HEK293 (cell line): Measurements from ENCODE around the gene LMTK3.
"Not testable (repeated sequence)": the region's sequence is repeated elsewhere in the genome, so short reads cannot be mapped to it uniquely, and the experiment has no call there.

Experiments
- CTCF ChIA-PET: fragments of 350-600 bp; formaldehyde crosslinking; extraction: SDS; loops from one replicate; lab custom pipeline; 2021; ENCODE audit warnings: antibody characterized with exemption; lab: Yijun Ruan, JAX
- POLR2A ChIA-PET: fragments of 300-600 bp; formaldehyde crosslinking; extraction: SDS; loops from one replicate; lab custom pipeline; 2020; ENCODE audit warnings: antibody characterized with exemption, inconsistent platforms; lab: Yijun Ruan, JAX
- H3K27ac ChIP-seq: fragments of 200-500 bp; sonication (Bioruptor generic); 2 replicates; pipeline ENCODE4 v1.5.1; 2014; ENCODE audit warnings: low read depth, low read length, control low read depth, inconsistent platforms; ENCODE audit errors: extremely low read depth
- H3K36me3 ChIP-seq, 2 experiments: fragments of 200-500 bp in 1 of 2; sonication (Bioruptor generic) in 1 of 2; 1 replicate in 1 of 2; 2 replicates in 1 of 2; pipeline ENCODE4 v1.5.1; 2014 to 2017; ENCODE audit warnings: inconsistent platforms in 2 of 2, low read length in 2 of 2; ENCODE audit not compliant: control insufficient read depth in 2 of 2, insufficient read depth in 1 of 2
- H3K4me1 ChIP-seq: fragments of 200-500 bp; sonication (Bioruptor generic); 2 replicates; pipeline ENCODE4 v1.5.1; 2014; ENCODE audit warnings: mild to moderate bottlenecking, low read length, inconsistent platforms; ENCODE audit not compliant: control insufficient read depth, insufficient read depth
- H3K4me3 ChIP-seq: 2 replicates; pipeline ENCODE4 v1.5.1; 2011; ENCODE audit warnings: low read depth, mild to moderate bottlenecking, control low read depth, low read length, moderate library complexity
- H3K9me3 ChIP-seq: fragments of 200-500 bp; sonication (Bioruptor generic); 2 replicates; pipeline ENCODE4 v1.5.1; 2014; ENCODE audit warnings: low read depth, low read length, inconsistent platforms; ENCODE audit not compliant: control insufficient read depth, insufficient read depth
- KLF10 ChIP-seq: fragments of 450-650 bp; IDR thresholded peaks from 2 replicates; pipeline ENCODE4 v1.5.1; 2018; ENCODE audit warnings: missing biosample characterization, mild to moderate bottlenecking, missing genetic modification characterization
- KLF17 ChIP-seq: fragments of 450-650 bp; formaldehyde crosslinking; IDR thresholded peaks from 2 replicates; pipeline ENCODE4 v1.5.1; 2016; ENCODE audit warnings: missing biosample characterization, missing genetic modification characterization
- SCRT1 ChIP-seq: fragments of 450-650 bp; formaldehyde crosslinking; IDR thresholded peaks from 2 replicates; pipeline ENCODE4 v1.5.1; 2016; ENCODE audit warnings: missing biosample characterization, missing genetic modification characterization, borderline replicate concordance
- SETDB1 ChIP-seq: IDR thresholded peaks from one replicate; pipeline ENCODE4 v1.6.1; 2017; ENCODE audit warnings: mild to moderate bottlenecking, low read length, moderate library complexity, mixed read lengths; ENCODE audit not compliant: insufficient read length
- YY2 ChIP-seq: fragments of 450-650 bp; formaldehyde crosslinking; IDR thresholded peaks from 2 replicates; pipeline ENCODE4 v1.5.1; 2016; ENCODE audit warnings: missing biosample characterization, missing genetic modification characterization
- ZBTB21 ChIP-seq: fragments of 450-650 bp; formaldehyde crosslinking; IDR thresholded peaks from 2 replicates; pipeline ENCODE4 v1.5.1; 2017; ENCODE audit warnings: missing biosample characterization, missing genetic modification characterization
- ZFHX2 ChIP-seq: fragments of 450-650 bp; formaldehyde crosslinking; conservative IDR thresholded peaks from 2 replicates; pipeline ENCODE4 v1.5.1; 2016; ENCODE audit warnings: missing biosample characterization, missing genetic modification characterization
- ZIC2 ChIP-seq: fragments of 450-650 bp; formaldehyde crosslinking; IDR thresholded peaks from 2 replicates; pipeline ENCODE4 v1.5.1; 2016; ENCODE audit warnings: missing biosample characterization, missing genetic modification characterization
- ZNF140 ChIP-seq: fragments of 450-650 bp; formaldehyde crosslinking; IDR thresholded peaks from 2 replicates; pipeline ENCODE4 v1.5.1; 2016; ENCODE audit warnings: missing biosample characterization, missing genetic modification characterization
- ZNF146 ChIP-seq: fragments of 450-650 bp; formaldehyde crosslinking; IDR thresholded peaks from 2 replicates; pipeline ENCODE4 v1.5.1; 2016; ENCODE audit warnings: missing biosample characterization, missing genetic modification characterization
- ZNF16 ChIP-seq: fragments of 450-650 bp; formaldehyde crosslinking; IDR thresholded peaks from 2 replicates; pipeline ENCODE4 v1.5.1; 2016; ENCODE audit warnings: low read depth, missing biosample characterization, missing genetic modification characterization
- ZNF169 ChIP-seq: fragments of 450-650 bp; formaldehyde crosslinking; IDR thresholded peaks from 2 replicates; pipeline ENCODE4 v1.5.1; 2016; ENCODE audit warnings: missing biosample characterization, missing genetic modification characterization
- ZNF23 ChIP-seq: fragments of 450-650 bp; formaldehyde crosslinking; IDR thresholded peaks from 2 replicates; pipeline ENCODE4 v1.5.1; 2016; ENCODE audit warnings: missing biosample characterization, missing genetic modification characterization, borderline replicate concordance
- ZNF24 ChIP-seq: fragments of 450-650 bp; formaldehyde crosslinking; IDR thresholded peaks from 2 replicates; pipeline ENCODE4 v1.5.1; 2016; ENCODE audit warnings: missing biosample characterization, missing genetic modification characterization
- ZNF274 ChIP-seq, 2 experiments: fragments of 200-500 bp in 1 of 2; fragments of 450-650 bp in 1 of 2; sonication (Bioruptor generic) in 1 of 2; formaldehyde crosslinking in 1 of 2; IDR thresholded peaks; 2 replicates each; pipeline versions ENCODE4 v1.5.1 to v1.6.1; 2014 to 2016; ENCODE audit warnings: borderline replicate concordance in 1 of 2, inconsistent platforms in 1 of 2, low read length in 1 of 2, missing biosample characterization in 1 of 2, missing genetic modification characterization in 1 of 2
- ZNF280C ChIP-seq: fragments of 450-650 bp; formaldehyde crosslinking; IDR thresholded peaks from 2 replicates; pipeline ENCODE4 v1.5.1; 2016; ENCODE audit warnings: missing biosample characterization, missing genetic modification characterization
- ZNF302 ChIP-seq: fragments of 450-650 bp; formaldehyde crosslinking; IDR thresholded peaks from 2 replicates; pipeline ENCODE4 v1.5.1; 2016; ENCODE audit warnings: missing biosample characterization, missing genetic modification characterization, low read depth
- ZNF311 ChIP-seq: fragments of 450-650 bp; formaldehyde crosslinking; IDR thresholded peaks from 2 replicates; pipeline ENCODE4 v1.5.1; 2017; ENCODE audit warnings: missing biosample characterization, missing genetic modification characterization, borderline replicate concordance
- ZNF324 ChIP-seq: fragments of 450-650 bp; formaldehyde crosslinking; IDR thresholded peaks from 2 replicates; pipeline ENCODE4 v1.5.1; 2016; ENCODE audit warnings: missing biosample characterization, missing genetic modification characterization
- ZNF394 ChIP-seq: fragments of 450-650 bp; formaldehyde crosslinking; IDR thresholded peaks from 2 replicates; pipeline ENCODE4 v1.5.1; 2016; ENCODE audit warnings: missing biosample characterization, missing genetic modification characterization, mild to moderate bottlenecking, moderate library complexity, borderline replicate concordance
- ZNF404 ChIP-seq: fragments of 450-650 bp; formaldehyde crosslinking; IDR thresholded peaks from 2 replicates; pipeline ENCODE4 v1.5.1; 2017; ENCODE audit warnings: missing biosample characterization, missing genetic modification characterization
- ZNF548 ChIP-seq: fragments of 450-650 bp; formaldehyde crosslinking; IDR thresholded peaks from 2 replicates; pipeline ENCODE4 v1.5.1; 2016; ENCODE audit warnings: missing biosample characterization, missing genetic modification characterization
- ZNF580 ChIP-seq: fragments of 450-650 bp; formaldehyde crosslinking; IDR thresholded peaks from 2 replicates; pipeline ENCODE4 v1.5.1; 2016; ENCODE audit warnings: missing biosample characterization, missing genetic modification characterization
- ZNF664 ChIP-seq: fragments of 450-650 bp; formaldehyde crosslinking; IDR thresholded peaks from 2 replicates; pipeline ENCODE4 v1.5.1; 2016; ENCODE audit warnings: missing biosample characterization, missing genetic modification characterization
- ZNF776 ChIP-seq: fragments of 450-650 bp; formaldehyde crosslinking; IDR thresholded peaks from 2 replicates; pipeline ENCODE4 v1.5.0; 2017; ENCODE audit warnings: missing biosample characterization, missing genetic modification characterization, borderline replicate concordance
- ZNF791 ChIP-seq: fragments of 450-650 bp; formaldehyde crosslinking; IDR thresholded peaks from 2 replicates; pipeline ENCODE4 v1.5.1; 2016; ENCODE audit warnings: missing biosample characterization, missing genetic modification characterization
- ZSCAN23 ChIP-seq: fragments of 450-650 bp; formaldehyde crosslinking; IDR thresholded peaks from 2 replicates; pipeline ENCODE4 v1.5.1; 2016; ENCODE audit warnings: missing biosample characterization, missing genetic modification characterization
- ZXDB ChIP-seq: fragments of 450-650 bp; formaldehyde crosslinking; IDR thresholded peaks from 2 replicates; pipeline ENCODE4 v1.5.1; 2016; ENCODE audit warnings: missing biosample characterization, missing genetic modification characterization

Gene LMTK3

GRCh38 chr19:48539503-48540096, 28.0 kb upstream of the LMTK3 start (continued):
- TF ChIP-seq ZNF140 (tag by site-specific recombination) (no peak), ZSCAN23 (tag by site-specific recombination) (no peak), ZNF791 (tag by site-specific recombination) (no peak), ZNF302 (tag by site-specific recombination) (no peak), ZNF24 (tag by site-specific recombination) (no peak), ZNF404 (tag by site-specific recombination) (no peak)

- not testable (repeated sequence) for H3K4me3 ChIP-seq, H3K4me1 ChIP-seq, H3K36me3 ChIP-seq, H3K27ac ChIP-seq, H3K9me3 ChIP-seq
- TF ChIP-seq ZNF580 (0 out of 2 replicates have a peak, but pooled peaks have one; percentile 36), ZNF146 (peak; percentile 76)
- POLR2A ChIA-PET = interaction anchor here (0.6 kb wide), 1 partner anchor 19 kb away, joined by 4 read pairs; no protein-coding TSS in a partner anchor
- CTCF ChIA-PET = interaction anchor here (1.0 to 3.6 kb wide), 4 partner anchors 46 to 433 kb away, joined by 3 to 17 read pairs (median 6); no protein-coding TSS in a partner anchor
Measured at GRCh38 chr19:48538057-48538456, 26.4 kb upstream of the LMTK3 start.

GRCh38 chr19:48537541-48537940, 25.9 kb upstream of the LMTK3 start:
- Histone ChIP-seq H3K4me1 (no peaks in the 10 kb centered on the region; the same call in 1 of the 2 replicates), H3K4me3 (no peak overlapping the region), H3K36me3 (no peaks in the 10 kb centered on the region), H3K9me3 (no peaks in the 10 kb centered on the region), H3K27ac (no peak overlapping the region)
- CTCF ChIA-PET = interaction anchor here (0.9 to 2.0 kb wide), 2 partner anchors 47 to 51 kb away, joined by 3 to 8 read pairs; no protein-coding TSS in a partner anchor
- POLR2A ChIA-PET = no interaction called here
- TF ChIP-seq ZNF394 (no peak), ZNF169 (tag by site-specific recombination) (no peak), ZNF280C (tag by site-specific recombination) (no peak), ZXDB (tag by site-specific recombination) (no peak), ZIC2 (tag by site-specific recombination) (no peak), ZNF274 (IDR thresholded peaks at IDR 0.05; ENCODE audit: low read length) (no peak), ZNF274 (tag by site-specific recombination; IDR thresholded peaks at IDR 0.05; ENCODE audit: borderline replicate concordance) (no peak), ZNF664 (tag by site-specific recombination) (no peak), KLF17 (no peak), SETDB1 (no peak), SCRT1 (no peak), KLF10 (tag by site-specific recombination) (no peak), ZNF548 (tag by site-specific recombination) (no peak), ZFHX2 (tag by site-specific recombination) (no peak), ZNF311 (tag by site-specific recombination) (no peak), ZNF23 (tag by site-specific recombination) (no peak), YY2 (tag by site-specific recombination) (no peak), ZNF16 (tag by site-specific recombination) (no peak), ZBTB21 (no peak), ZNF776 (tag by site-specific recombination) (no peak), ZNF324 (no peak)
